Erythroblast (primary cell): ENCODE data around the gene BCHE.

Experiments used
- GATA1 ChIP-seq: IDR thresholded peaks from 2 replicates; pipeline ENCODE4 v1.6.1; 2011; ENCODE audit warnings: low read depth, mild to moderate bottlenecking, control low read depth, low read length, moderate library complexity
- POLR2A ChIP-seq: IDR thresholded peaks from 2 replicates; pipeline ENCODE4 v1.6.1; 2011; ENCODE audit warnings: mild to moderate bottlenecking, low read length

DNA sequence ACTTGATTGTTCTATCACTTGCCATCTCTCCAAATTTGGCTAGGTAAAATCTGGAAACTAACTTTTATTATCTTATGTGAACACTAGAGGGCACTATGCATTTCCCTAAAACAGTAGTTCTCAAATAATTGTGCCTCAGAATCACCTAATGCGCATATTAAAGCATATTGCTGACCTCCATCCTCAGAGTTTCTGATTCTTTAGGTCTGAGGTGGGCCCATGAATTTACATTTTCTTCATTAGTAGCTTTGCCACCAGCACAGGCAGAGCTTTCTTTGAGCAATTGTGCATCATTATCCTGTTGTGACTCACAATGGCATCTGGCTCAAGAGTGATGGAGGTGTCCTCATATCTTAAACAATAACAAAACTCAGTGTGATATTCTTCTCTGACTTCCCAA lies 17.5 kb upstream of the BCHE start:
- no peak for TF ChIP-seq POLR2A
- TF ChIP-seq GATA1: no peak
